T-helper 1 cell treated with Interleukin-12 subunit alpha and Interleukin-12 subunit beta and Interleukin-4 antibody, amounts not matched to agents 30 μg/mL and 1 μg/mL, for 36 hours (primary cell): Measurements from ENCODE around the gene LRRC72.
"Not testable (repeated sequence)": the region's sequence is repeated elsewhere in the genome, so short reads cannot be mapped to it uniquely, and the experiment has no call there.

Source experiments
- H3K27ac Mint-ChIP-seq: one replicate; pipeline ENCODE4 v1.8.0; 2021; ENCODE audit warnings: mild to moderate bottlenecking, mixed read lengths
- H3K27me3 Mint-ChIP-seq: one replicate; pipeline ENCODE4 v1.8.0; 2021; ENCODE audit warnings: low read depth, mixed read lengths
- H3K36me3 Mint-ChIP-seq: one replicate; pipeline ENCODE4 v1.8.0; 2021; ENCODE audit warnings: low read depth, mixed read lengths
- H3K4me1 Mint-ChIP-seq: one replicate; pipeline ENCODE4 v1.8.0; 2021; ENCODE audit warnings: low read depth, mixed read lengths
- H3K4me3 Mint-ChIP-seq: one replicate; pipeline ENCODE4 v1.8.0; 2021; ENCODE audit warnings: mild to moderate bottlenecking, moderate library complexity, mixed read lengths
- H3K9me3 Mint-ChIP-seq: one replicate; pipeline ENCODE4 v1.8.0; 2021; ENCODE audit warnings: mixed read lengths

Gene LRRC72

DNA sequence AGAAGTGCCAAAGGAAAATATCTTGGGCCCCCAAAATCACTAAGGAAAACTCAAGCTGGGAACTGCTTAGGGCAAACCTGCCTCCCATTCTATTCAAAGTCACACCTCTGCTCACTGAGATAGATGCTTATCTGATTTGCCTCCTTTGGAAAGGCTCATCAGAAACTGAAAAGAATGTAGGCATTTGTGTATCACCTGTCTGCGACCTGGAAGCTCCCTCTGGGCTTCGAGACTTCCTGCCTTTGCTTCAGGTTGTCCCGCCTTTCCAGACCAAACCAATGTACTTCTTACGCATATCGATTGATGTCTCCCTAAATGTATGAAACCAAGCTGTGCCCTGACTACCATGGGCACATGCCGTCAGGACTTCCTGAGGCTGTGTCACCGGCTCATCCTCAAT, 14.5 kb upstream of the LRRC72 start:
- no peak overlapping the region for H3K27ac Mint-ChIP-seq
- H3K4me1 Mint-ChIP-seq, result no peaks in the 10 kb centered on the region
- no peaks in the 10 kb centered on the region for H3K9me3 Mint-ChIP-seq
- H3K27me3 Mint-ChIP-seq, result no peaks in the 10 kb centered on the region
- H3K36me3 Mint-ChIP-seq, result no peaks in the 10 kb centered on the region
- no peak overlapping the region for H3K4me3 Mint-ChIP-seq

DNA sequence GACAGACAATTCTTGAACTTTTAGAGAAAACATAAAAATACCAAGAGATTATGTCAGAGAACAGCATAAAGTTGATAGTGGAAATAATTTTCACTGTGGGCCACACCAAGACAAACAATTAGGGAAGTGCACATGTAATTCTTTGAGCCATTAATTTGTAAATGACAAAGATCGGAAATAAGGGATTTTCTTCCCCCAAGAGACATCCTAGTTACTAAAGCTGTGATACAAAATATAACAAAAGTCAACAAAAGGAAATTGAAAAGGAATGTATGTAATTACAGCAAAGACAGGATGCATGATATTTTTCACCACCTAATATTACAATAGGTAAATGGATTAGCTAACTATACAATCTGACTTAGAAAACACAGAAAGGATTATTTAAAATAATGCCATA, 12.4 kb upstream of the LRRC72 start:
- Mint-ChIP-seq H3K4me3 (no peak overlapping the region), H3K4me1 (no peaks in the 10 kb centered on the region), H3K27me3 (no peaks in the 10 kb centered on the region), H3K36me3 (no peaks in the 10 kb centered on the region), H3K9me3 (no peaks in the 10 kb centered on the region), H3K27ac (no peak overlapping the region)

- H3K27me3 Mint-ChIP-seq, result no peaks in the 10 kb centered on the region
Measured at GRCh38 chr7:16514729-16515128, 11.9 kb upstream of the LRRC72 start.

DNA sequence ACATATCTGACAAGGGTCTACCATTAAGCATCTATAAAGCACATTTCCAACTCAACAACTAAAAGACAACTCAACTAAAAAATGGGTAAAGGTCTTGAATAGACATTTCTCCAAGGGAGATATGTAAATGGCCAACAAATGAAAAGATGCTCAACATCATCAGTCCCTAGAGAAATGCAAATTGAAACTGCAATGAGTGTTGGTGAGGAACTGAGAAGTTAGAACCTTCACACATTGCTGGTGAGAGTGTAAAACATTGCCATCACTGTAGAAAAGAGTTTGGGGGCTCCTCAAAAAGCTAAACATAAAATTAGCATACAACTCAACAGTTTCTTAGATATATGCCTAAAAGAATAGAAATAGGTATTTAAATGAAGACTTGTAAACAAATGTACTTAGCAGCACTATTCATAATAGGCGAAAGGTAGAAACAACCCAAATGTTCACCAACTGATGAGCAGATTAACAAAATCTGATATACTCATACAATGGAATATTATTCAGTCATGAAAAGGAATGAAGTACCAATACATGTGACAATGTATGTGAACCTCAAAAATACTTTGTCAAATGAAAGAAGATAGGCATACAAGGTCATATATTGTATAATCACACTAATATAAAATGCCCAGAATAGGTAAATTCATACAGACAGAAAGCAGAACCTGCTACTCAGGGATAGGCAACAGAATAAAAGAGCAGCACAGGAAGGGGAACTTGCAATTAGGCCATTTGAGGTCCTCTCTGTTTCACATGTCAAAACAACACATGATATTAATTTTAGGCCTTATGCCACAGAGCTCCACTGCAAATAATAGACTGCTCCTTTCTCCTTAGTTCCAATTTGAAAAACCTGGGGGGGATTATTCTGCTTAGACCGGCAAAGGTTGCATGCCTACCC, 10.6 kb upstream of the LRRC72 start:
- H3K36me3 Mint-ChIP-seq, result no peaks in the 10 kb centered on the region
- H3K4me1 Mint-ChIP-seq, result no peaks in the 10 kb centered on the region
- no peaks in the 10 kb centered on the region for H3K9me3 Mint-ChIP-seq
- H3K27ac Mint-ChIP-seq, result no peak overlapping the region
- no peak overlapping the region for H3K4me3 Mint-ChIP-seq
- no peaks in the 10 kb centered on the region for H3K27me3 Mint-ChIP-seq

More at GRCh38 chr7:16514729-16515128, 11.9 kb upstream of the LRRC72 start:
- Mint-ChIP-seq H3K4me3 (no peak overlapping the region), H3K4me1 (no peaks in the 10 kb centered on the region), H3K9me3 (no peaks in the 10 kb centered on the region), H3K36me3 (no peaks in the 10 kb centered on the region), H3K27ac (no peak overlapping the region)

DNA sequence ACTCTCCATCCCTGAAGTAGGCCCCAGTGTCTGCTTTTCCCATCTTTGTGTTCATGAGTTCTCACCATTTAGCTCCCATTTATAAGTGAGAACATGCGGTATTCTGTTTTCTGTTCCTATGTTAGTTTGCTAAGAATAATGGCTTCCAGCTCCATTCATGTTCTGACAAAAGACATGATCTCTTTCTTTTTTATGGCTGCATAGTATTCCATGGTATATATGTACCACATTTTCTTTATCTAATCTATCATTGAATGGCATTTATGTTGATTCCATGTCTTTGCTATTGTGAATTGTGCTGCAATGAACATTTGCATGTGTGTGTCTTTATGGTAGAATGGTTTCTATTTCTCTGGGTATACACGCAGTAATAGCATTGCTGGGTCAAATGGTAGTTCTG, 6.6 kb upstream of the LRRC72 start:
- H3K36me3 Mint-ChIP-seq, H3K27ac Mint-ChIP-seq, H3K4me3 Mint-ChIP-seq, H3K4me1 Mint-ChIP-seq, H3K9me3 Mint-ChIP-seq, H3K27me3 Mint-ChIP-seq: not testable (repeated sequence)

- no peaks in the 10 kb centered on the region for H3K27me3 Mint-ChIP-seq
- no peaks in the 10 kb centered on the region for H3K36me3 Mint-ChIP-seq
Measured at GRCh38 chr7:16524332-16524731, 2.3 kb upstream of the LRRC72 start.

GRCh38 chr7:16528520-16528919, 1.9 kb downstream of the LRRC72 start:
- H3K27me3 Mint-ChIP-seq, result peaks cover 4% of the 10 kb centered on the region
- no peak overlapping the region for H3K4me3 Mint-ChIP-seq
- H3K36me3 Mint-ChIP-seq, result no peaks in the 10 kb centered on the region

More at GRCh38 chr7:16524332-16524731, 2.3 kb upstream of the LRRC72 start:
- Mint-ChIP-seq H3K4me1 (no peaks in the 10 kb centered on the region), H3K27ac (no peak overlapping the region), H3K9me3 (no peaks in the 10 kb centered on the region), H3K4me3 (no peak overlapping the region)

DNA sequence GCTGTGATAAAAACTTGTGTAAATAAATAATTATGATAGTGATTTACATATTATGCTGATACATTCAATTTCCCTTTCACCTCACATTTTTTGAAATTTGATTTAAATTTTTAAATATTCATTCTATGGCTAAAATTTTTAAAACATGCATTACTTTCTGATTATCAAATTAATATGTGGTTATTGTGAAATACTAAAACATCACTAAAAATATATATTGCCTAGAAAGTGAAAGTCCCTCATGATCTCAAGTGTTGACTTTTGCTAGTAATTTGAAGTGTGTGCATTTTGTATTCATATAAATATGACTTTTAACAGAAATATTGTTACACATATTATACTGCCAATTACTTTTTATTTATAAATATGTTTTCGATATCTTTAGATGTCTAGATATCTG, 3.1 kb downstream of the LRRC72 start:
- no peaks in the 10 kb centered on the region for H3K9me3 Mint-ChIP-seq
- no peak overlapping the region for H3K27ac Mint-ChIP-seq
- H3K4me1 Mint-ChIP-seq, result no peaks in the 10 kb centered on the region
- H3K4me3 Mint-ChIP-seq, result no peak overlapping the region
- H3K36me3 Mint-ChIP-seq, result no peaks in the 10 kb centered on the region
- H3K27me3 Mint-ChIP-seq, result peaks cover 4% of the 10 kb centered on the region

More at GRCh38 chr7:16528520-16528919, 1.9 kb downstream of the LRRC72 start:
- Mint-ChIP-seq H3K9me3 (no peaks in the 10 kb centered on the region), H3K4me1 (no peaks in the 10 kb centered on the region), H3K27ac (no peak overlapping the region)

DNA sequence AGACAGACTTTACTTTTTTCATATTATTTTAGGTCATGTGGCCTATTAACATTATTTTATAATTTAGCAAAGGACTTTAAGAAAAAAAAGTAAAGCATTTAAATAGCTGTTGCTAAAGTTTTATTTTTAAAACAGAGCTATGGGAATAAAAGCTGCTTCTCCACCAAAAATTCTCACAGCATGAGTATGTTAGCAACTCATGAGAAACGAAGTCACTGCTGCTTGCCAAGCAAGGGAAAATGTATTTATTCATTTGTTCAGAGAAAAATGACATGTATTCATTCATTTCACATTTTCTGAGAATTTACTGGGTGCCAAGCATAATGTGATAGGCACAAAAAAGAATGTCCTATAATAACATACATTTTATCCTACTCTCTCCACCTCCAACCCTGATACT, 5.1 kb downstream of the LRRC72 start:
- Mint-ChIP-seq H3K27me3 (peaks cover 4% of the 10 kb centered on the region), H3K36me3 (no peaks in the 10 kb centered on the region), H3K4me3 (no peak overlapping the region), H3K4me1 (no peaks in the 10 kb centered on the region), H3K9me3 (no peaks in the 10 kb centered on the region), H3K27ac (no peak overlapping the region)

- Mint-ChIP-seq H3K9me3 (no peaks in the 10 kb centered on the region), H3K4me3 (no peak overlapping the region), H3K36me3 (no peaks in the 10 kb centered on the region), H3K4me1 (no peaks in the 10 kb centered on the region), H3K27me3 (peaks cover 4% of the 10 kb centered on the region), H3K27ac (no peak overlapping the region)
Measured at GRCh38 chr7:16532272-16532671, 5.6 kb downstream of the LRRC72 start.

GRCh38 chr7:16535500-16535899, 8.9 kb downstream of the LRRC72 start:
- no peaks in the 10 kb centered on the region for H3K9me3 Mint-ChIP-seq
- H3K4me1 Mint-ChIP-seq, result no peaks in the 10 kb centered on the region

GRCh38 chr7:16540559-16540958, 13.9 kb downstream of the LRRC72 start:
- H3K27me3 Mint-ChIP-seq, H3K27ac Mint-ChIP-seq, H3K4me1 Mint-ChIP-seq, H3K4me3 Mint-ChIP-seq, H3K9me3 Mint-ChIP-seq, H3K36me3 Mint-ChIP-seq: not testable (repeated sequence)

More at GRCh38 chr7:16535500-16535899, 8.9 kb downstream of the LRRC72 start:
- peaks cover 4% of the 10 kb centered on the region for H3K27me3 Mint-ChIP-seq
- H3K27ac Mint-ChIP-seq, result no peak overlapping the region
- no peak overlapping the region for H3K4me3 Mint-ChIP-seq
- no peaks in the 10 kb centered on the region for H3K36me3 Mint-ChIP-seq

DNA sequence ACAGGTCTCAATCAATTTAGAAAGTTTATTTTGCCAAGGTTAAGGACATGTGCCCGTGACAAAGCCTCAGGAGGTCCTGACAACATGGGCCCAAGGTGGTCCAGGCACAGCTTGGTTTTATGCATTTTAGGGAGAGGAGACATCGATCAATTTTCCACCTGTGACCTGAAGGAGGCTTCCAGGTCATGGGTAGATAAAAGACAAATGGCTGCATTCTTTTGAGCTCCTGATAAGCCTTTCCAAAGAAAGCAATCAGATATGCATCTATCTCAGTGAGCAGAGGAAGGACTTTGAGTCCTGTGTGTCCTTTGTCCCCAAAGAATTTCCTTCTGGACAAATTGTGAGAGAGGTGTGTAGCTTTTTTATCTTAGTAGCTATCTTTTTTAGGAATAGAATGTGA, 15.8 kb downstream of the LRRC72 start:
- H3K36me3 Mint-ChIP-seq, result no peaks in the 10 kb centered on the region
- no peak overlapping the region for H3K27ac Mint-ChIP-seq
- no peaks in the 10 kb centered on the region for H3K4me1 Mint-ChIP-seq
- no peaks in the 10 kb centered on the region for H3K9me3 Mint-ChIP-seq
- H3K4me3 Mint-ChIP-seq, result no peak overlapping the region
- H3K27me3 Mint-ChIP-seq, result no peaks in the 10 kb centered on the region

GRCh38 chr7:16543456-16543855, 16.8 kb downstream of the LRRC72 start:
- Mint-ChIP-seq H3K27me3 (no peaks in the 10 kb centered on the region), H3K36me3 (no peaks in the 10 kb centered on the region), H3K4me1 (no peaks in the 10 kb centered on the region), H3K27ac (no peak overlapping the region), H3K4me3 (no peak overlapping the region), H3K9me3 (no peaks in the 10 kb centered on the region)

DNA sequence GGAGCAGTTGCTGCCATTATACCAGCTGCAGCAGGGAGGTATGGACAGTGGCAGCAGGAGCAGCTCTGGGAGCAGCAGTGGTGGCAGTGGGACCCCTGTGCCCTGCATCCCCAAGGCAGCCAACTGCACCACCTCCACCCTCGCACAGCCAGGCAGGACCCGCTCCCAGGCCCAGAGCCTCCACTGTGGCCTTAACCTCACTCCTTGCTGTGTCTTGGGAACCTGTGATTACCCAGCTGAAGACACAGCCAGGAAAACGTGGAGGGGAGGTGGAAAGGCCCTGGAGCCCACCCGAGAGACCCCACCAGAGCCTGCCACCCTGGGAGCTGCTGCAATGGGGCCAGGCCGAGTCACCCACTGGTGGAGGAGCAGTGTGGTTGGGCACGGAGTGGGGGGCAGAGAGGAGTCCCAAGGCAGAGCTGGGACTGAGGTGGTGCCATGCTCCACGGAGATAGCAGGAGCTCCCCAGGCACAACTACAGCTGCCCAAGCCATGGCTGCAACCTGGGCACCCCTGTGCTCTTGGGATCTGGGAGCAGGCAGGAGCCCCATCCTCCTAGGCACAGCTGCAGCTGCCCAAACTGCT, 20.4 kb downstream of the LRRC72 start:
- Mint-ChIP-seq H3K36me3 (no peaks in the 10 kb centered on the region), H3K27ac (no peak overlapping the region), H3K27me3 (no peaks in the 10 kb centered on the region), H3K4me1 (no peaks in the 10 kb centered on the region), H3K4me3 (no peak overlapping the region), H3K9me3 (no peaks in the 10 kb centered on the region)
